HG03159 (cell line): ENCODE measurements around the gene STX16.
"Not testable (repeated sequence)": the region's sequence is repeated elsewhere in the genome, so short reads cannot be mapped to it uniquely, and the experiment has no call there.

Experiments used
- ATAC-seq: cut with Tn5 transposase; IDR thresholded peaks from one replicate; pipeline ENCODE4 v1.9.1; 2021; ENCODE audit warnings: mild to moderate bottlenecking, moderate library complexity; ENCODE audit not compliant: unreplicated experiment

The STX16 gene

DNA sequence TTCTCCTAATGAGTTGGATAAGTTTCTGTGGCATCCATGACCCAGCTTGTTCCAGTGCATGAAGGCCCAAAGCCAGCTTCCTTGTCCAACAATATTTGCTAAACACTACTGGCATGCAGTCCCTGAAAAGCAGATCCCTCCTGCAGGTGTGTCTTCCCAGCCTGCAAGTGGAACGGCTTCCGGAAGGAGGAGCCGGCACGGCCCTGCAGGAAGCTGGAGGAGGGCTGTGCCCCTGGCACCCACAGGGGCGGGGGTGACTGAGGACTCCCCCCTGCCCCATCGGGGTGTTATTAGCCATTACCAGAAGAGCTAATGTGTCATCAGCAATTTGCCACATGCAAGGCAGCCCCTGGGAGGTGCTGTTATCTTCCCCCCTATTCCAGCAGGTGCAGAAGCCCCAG is 68.9 kb downstream of the STX16 start:
- ATAC-seq = no peak

DNA sequence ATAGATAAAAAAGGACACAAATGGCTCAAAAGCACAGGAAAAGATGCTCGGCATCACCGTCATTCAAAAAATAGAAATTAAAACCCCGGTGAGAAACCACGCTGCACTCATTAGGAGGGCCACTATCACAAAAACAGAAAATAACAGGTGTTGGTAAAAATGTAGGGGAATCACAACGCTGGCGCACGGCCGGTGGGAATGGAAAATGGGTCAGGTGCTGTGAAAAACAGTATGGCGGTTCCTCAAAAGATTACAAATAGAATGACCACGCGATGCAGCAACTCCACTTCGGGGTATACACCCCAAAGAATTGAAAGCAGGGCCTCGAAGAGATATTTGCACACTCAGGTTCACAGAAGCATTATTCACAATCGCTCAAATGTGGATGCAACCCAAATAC is 69.8 kb downstream of the STX16 start:
- ATAC-seq = no peak

DNA sequence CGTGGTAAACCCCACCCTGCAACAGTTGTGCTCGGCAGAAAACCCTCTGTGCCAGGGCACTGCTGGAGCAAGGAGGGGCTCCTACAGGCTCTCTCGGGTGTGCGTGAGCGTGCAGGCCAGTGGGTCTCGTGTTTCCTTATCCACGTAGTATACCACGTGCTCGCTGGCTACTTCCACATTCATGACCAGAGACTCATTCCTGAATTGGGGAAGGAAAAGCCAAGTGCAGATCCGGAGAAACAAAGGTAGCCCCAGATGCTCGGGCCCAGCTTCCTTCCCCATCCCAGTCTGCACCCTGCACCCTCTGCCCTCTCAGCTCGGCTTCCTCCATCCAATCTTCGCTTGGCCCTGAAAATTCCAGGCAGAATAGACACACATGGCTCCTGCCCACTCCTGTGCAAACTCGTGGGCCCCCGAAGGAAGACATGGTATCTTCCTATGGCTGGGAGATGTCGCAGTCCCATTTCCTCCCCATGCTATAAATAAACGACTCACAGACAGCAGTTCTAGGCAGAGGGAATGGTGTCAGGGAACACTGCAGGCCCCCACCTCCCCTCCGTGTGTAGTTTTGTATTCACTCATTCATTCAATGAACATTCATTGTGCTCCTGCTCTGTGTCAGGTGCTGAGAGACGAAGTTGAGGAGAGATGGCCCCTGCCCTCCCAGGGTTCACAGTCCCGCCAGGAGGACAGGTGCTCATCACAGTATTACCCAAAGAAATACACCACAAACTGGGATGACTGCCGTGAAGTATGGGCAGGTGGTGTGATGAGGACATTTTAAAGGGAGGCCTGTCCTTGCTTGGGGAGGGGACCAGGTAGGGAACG is 71.1 kb downstream of the STX16 start:
- ATAC-seq = no peak

DNA sequence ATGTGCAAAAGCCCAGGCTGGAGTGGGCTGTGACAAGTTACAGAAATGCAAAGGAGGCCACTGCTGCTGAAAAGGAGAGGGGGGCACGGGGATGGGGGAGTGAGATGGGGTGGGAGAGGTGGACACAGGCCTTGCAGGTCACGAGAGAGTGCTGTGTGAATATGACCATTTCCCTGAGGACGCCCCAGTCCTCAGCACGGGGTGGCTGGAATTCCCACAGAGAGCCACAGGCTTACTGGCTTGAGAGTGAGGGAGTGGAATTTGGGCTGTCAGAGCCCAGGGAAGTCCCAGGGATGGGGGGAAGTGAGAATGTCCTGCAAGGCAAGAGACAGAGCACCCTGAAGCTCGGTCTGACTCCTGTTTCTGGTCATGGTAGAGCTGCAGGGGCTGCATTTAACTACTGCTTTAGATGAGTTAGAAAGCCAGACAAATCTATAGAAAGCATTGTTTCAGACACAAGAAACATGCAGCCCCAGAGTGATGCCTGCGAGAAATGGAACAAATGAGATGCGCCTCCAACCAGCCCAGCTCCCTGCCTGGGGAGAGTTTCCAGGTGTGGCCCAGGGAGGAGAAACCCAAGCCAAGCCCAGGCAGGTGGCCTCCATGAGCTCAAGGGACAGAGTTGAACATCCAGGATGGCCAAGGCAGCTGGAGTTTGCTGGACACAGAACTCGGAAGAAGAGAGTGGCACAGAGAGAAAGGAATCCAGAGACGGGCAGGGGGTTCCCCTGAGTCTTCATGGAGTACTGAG is 72.0 kb downstream of the STX16 start:
- no peak for ATAC-seq

DNA sequence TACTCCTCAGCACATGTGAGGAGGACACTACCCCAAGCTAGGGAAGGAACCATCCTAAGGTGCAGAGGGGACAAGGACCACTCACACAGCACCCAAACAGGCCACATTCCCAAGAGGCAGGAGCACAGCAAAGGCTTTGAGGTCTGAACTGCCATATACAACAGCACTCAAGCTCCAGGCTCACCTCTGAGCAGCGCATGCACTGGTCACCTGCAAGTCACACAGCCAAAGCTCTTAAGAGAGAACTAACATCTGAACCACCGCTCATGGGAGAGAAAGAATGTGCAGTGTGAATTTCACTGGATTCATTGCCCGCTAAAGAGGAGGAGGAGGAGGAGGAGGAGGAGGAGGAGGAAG is 72.5 kb downstream of the STX16 start:
- ATAC-seq = no peak

DNA sequence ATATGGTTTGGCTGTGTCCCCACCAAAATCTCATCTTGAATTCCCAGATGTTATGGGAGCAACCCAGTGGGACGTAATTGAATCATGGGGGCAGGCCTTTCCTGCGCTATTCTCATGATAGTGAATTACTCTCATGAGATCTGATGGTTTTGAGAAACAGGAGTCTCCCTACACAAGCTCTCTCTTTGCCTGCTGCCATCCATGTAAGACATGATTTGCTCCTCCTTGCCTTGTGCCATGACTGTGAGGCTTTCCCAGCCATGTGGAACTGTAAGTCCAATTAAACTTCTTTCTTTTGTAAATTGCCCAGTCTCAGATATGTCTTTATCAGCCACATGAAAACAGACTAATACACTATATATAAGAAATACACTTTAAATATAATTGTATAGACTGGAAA is 75.1 kb downstream of the STX16 start:
- ATAC-seq = not testable (repeated sequence)
